GM18499 (cell line): ENCODE results near the gene TCF15.
"Not testable (repeated sequence)": the region's sequence is repeated elsewhere in the genome, so short reads cannot be mapped to it uniquely, and the experiment has no call there.

ENCODE experiments used
- ATAC-seq: cut with Tn5 transposase; IDR thresholded peaks from one replicate; pipeline ENCODE4 v1.9.1; 2021; ENCODE audit warnings: moderate number of reproducible peaks; ENCODE audit not compliant: insufficient read depth, unreplicated experiment

The TCF15 gene

DNA sequence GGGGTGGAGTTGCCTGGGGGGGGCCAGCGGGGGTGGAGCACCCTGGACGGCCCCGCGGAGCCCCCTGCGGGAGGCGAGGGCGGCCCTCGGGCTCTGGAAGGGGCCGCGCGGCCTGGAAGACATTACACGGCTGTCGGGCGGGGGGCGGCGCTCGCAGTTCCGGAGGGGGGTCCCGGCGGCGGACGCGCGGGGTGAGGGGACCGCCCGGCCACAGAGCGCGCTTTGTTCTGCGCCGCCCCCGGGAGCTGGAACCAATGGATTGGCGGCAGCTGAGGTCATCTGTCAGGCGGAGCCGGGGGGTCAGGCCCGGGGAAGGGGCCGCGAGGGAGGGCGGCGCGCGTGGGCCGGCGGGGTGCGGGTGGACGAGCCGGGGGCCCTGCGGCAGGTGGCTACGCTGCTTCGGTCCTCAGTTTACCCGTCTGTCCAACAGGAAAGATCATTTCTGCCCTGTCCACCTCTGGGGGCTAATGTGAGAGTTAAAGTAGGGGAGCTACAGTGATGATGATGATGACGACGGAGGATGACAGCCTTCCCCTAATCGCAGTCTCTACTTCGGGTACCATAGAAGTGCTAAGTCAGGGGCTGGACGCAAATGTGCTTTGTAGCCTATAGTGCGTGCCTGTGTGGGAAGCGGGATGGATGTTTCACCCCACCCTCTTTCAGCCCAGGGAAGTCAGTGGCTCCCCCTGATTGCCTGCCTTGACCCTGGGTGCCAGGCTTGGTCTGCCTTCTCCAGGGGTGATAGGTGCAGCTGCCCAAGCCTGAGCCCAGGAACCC is 32.5 kb upstream of the TCF15 start:
- ATAC-seq = no peak

DNA sequence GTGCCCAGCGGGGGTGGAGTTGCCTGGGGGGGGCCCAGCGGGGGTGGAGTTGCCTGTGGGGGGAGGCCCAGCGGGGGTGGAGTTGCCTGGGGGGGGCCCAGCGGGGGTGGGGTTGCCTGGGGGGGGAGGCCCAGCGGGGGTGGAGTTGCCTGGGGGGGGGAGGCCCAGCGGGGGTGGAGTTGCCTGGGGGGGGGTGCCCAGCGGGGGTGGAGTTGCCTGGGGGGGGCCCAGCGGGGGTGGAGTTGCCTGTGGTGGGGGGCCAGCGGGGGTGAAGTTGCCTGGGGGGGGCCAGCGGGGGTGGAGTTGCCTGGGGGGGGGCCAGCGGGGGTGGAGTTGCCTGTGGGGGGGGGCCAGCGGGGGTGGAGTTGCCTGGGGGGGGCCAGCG is 31.9 kb upstream of the TCF15 start:
- ATAC-seq = not testable (repeated sequence)

DNA sequence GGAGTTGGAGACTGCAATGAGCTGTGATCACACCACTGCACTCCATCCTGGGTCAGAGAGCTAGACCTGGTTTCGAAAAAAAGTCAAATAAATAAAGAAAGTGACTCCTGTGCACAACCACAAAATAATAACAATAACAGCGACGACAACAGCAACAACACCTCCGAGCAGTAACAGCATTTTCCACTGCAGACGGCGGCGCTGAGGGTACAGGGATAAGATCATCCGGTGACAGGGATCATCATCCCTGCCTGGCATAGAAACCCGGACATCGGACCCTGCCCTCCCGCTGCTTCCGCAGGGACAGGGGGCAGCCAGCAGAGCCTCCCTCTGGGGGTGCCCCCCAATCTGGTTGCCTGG is 31.4 kb upstream of the TCF15 start:
- ATAC-seq = no peak

DNA sequence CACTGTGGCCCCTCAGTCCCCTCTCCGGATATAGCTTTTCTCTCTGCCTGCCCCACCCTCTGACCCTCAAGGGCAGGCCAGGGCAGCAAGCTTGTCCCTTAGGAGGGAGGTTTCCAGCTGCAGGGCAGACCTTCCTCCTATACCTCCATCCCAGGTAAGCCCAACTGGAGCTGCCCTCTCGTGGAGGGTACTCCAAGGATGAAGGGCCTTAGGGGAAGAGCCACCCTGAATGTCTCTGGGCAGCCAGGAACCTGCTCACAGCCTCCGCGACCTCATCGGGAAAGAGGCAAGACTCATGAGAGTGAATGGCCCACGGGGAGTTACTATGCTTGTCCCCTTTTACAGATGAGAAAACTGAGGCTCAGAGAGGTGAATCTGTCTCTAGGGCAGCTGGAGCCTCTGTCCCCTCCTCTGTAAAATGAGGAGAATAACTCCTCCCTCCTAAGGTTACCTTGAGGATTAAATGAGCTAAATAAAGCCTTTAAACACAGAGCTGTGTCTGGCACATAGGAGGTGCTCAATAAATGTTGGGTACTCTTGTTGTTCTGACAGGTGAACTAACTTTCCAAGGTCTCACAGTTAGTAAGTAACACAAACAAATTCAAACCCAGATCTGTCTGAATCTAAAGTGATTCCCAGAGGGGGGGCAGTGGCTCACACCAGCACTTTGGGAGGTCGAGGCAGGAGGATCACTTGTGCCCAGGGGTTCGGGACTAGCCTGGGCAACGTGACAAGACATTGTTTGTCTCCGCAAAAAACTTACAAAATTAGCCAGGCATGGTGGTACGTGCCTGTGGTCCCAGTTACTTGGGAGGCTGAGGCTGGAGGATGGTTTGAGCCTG is 30.8 kb upstream of the TCF15 start:
- ATAC-seq = no peak

DNA sequence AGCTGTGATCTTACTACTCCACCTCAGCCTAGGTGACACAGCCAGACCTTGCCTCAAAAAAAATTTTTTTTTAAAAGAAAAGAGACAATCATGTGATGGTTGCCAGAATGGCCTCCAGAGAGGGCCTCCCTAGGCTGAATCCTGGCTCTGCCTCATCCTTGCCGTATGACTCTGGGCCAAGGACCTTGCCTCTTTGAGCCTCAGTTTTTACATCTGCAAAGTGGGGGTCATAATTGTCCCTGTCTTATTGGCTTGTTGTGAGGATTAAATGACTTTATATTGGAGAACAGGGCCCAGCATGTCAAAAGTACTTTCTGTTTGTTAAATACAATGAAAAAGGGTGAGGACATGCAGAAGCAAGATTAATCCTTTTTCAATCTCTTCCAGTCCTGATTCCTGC is 28.5 kb upstream of the TCF15 start:
- ATAC-seq = no peak

DNA sequence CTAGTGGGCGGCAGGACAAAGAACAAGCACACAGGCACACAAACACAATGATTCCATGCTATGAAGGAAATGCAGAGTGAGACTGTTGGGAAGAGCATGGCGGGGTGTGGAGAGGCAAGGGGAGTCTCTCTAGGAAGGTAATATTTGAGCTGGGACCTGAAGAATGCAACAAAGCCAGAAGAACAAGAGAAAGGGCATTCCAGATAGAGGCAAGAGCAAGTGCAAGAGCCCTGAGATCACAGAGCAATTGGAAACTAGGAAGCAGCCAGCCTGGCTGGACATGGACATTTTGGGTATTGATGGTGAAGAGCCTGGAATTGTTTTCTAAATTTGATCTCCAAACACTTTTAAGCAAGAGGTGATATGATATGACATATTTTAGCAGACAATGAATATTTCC is 27.4 kb upstream of the TCF15 start:
- no peak for ATAC-seq

DNA sequence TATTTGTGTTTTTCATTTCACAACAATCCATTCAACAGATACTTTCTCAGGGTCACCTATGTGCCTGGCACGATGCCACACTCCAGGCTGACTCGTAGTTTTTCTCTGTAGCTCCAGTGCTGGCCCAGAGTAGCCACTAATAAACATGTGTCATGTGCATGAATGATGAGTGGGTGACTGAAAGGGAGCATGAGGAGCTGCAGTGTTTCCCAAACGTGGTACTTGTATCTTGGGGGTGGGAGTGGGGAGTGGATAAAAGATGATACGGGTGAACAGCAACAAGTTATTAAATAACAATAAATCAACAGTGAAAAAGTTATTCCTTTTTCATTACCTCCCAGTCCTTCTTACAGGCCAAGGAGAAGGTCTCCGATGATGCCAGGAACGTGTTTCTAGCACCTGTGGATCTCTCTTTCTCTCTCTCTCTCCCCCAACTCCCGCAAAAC is 25.8 kb upstream of the TCF15 start:
- no peak for ATAC-seq

DNA sequence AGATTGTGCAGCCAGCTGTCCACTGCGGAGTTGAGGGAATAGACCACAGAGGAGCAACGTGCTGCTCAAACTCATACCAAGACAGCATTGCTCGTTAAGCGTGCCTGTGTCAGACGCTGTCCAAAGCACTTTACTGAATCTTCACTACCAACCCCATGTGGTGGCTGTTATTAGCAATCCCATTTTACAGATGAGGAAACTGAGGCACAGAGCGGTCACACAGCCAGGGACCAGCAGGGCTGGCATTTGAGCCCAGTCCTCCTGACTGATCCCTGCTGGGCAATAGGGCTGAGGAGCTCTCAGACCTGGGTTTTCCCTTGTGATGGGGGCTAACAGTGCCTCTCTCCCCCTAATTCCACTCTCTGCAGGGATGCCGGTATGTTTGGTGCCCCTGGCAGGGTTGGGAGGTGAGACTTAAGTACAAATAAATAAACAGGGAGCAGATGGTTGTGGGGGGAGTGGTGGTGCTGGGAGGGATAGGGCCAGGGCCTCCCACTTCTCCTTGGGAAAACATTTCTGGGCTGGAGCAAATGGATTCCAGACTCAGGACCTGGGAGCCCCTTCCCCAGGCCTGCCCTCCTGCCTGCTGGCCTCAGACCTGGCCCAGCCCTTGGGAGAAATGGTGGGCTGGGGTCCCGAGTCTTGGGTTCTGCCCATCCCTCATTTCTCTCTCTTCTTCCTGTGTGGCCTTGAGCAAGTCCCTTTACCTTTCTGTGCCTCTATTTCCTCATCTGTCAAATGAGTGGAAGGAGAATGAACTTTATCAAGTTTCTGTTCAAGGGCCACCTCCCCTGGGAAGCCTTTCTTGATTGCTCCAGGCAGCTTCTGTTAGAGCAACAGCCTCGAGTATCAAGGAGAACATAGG is 25.2 kb upstream of the TCF15 start:
- ATAC-seq = no peak

DNA sequence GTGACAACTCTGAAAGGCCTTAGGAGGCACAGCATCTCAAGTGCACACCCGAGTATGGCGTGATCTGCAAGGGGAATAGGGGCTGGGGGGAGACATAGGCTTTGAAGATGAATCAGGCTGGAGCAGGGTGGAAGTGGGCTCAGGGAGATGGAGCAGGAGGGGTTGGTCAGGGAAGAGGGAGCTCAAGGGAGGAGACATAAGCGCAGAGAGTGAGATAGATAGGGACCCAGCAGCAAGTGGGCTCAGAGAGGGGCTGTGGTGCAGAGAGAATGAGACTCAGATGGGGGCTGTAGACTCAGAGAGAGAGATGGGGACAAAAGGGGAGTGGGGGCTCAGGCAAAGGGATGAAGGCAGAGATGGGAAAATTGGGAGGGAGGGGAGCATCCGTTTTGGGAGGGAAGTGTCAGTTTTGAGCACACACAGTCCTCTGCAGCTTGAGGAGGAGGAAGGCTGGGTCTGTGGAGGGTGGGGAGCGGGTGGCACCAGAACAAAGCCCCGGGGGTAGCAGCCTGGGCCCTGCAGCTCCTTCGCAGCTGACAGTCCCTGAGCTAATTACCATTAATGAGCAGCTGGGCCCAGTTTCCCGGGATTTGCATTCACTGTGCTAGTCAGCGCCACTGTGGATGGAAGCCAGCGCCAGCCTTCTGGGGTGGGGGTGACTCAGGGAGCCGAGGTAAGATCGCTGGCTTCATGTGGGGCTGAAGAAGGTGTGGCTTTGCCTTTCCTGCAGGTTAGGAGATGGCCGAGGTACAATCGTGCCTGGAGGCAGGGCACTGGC is 24.2 kb upstream of the TCF15 start:
- ATAC-seq = no peak

DNA sequence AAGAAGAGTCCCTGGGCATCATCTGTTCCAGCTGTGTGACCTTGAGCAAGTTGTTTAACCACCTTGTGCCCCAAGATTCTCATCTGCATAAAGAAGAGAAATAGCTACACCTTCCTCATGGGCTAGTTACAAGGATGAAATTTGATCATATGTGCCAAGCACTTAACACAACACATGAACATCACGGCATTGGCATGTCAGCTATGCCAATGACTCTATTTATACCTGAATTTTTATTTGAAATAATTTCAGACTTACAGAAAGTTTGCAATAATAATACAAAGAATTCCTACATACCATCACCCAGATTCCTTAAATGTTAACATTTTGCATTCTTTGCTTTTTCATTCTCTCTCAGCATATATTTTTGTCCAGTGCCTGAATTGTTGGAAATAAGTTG is 21.0 kb upstream of the TCF15 start:
- ATAC-seq = no peak

DNA sequence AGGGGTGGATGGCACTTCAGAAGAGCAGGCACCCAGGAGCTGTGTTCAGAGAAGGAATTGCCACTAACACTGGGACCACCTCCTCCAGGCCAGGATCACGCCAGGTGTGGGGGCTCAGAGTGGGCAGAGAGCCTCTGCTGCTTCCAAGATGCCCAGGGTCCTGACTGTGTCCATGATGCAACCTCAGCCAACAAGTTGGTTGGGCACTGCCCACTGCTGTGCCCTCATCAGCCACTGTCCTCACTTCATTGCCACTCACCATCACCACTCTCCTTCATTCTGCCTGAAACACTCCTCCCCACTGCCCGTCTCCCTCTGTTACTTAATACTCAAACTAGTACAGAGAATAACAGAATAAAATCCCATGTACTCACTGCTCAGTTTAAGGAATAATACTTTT is 16.5 kb upstream of the TCF15 start:
- no peak for ATAC-seq

DNA sequence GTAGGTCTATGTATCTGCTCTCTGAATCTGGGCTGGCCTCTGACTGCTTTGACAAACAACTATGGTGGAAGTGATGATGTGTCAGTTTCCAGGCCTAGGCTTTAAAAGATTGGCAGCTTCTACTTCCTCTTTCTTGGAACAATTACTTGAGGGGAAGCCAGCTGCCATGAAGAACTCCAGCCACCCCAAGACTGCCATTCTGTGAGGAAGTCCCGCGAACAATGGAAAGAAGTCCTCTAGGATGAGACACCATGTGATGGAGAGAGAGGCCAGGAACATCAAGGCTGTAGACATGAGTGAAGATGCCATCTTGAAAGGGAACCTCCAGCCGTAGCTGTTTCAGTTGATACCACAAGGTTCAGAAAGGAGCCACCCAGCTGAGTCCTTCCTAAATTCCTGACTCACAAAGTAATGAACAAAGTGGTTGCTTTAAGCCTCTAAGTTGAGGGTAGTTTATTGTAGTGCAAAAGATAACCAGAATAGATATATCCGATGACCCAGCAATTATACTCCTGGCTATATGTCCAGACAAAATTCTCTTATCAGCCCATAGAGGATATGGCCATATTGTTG is 15.3 kb upstream of the TCF15 start:
- ATAC-seq = no peak

DNA sequence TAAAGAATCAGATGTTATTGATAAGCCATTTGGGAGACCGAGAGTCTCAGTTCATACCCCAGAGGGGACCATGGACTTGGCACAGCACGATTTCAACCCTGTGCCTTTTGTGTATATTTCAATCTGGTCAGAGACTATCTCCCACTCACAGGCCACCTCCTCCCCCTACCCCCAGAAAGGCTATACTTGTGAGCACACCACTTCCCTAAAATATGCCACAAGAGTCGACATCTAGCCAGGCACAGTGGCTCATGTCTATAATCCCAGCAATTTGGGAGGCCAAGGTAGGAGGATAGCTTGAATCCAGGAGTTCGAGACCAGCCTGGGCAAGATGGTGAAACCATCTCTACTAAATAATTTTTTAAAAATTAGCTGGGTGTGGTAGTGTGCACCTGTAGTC is 13.6 kb upstream of the TCF15 start:
- no peak for ATAC-seq

DNA sequence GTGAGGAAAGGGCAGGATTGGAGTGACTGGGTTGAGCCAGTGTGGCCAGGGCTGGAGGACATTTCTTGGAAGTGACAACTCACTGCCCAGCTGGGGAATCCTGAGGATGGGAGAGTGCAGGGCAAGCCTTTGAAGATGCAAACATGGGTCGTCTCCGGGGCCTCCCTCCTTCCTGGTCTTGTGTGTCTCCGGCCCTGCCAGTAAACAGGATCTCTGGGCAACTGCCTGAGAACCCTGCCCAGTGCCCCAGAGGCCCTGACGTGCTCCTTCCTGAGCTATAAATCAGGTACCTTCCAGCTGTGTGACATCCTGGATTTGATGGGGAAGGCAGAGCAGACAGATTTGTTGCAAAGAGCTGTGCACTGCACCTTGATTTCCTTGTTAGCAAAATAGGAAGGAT is 12.9 kb upstream of the TCF15 start:
- ATAC-seq = no peak

DNA sequence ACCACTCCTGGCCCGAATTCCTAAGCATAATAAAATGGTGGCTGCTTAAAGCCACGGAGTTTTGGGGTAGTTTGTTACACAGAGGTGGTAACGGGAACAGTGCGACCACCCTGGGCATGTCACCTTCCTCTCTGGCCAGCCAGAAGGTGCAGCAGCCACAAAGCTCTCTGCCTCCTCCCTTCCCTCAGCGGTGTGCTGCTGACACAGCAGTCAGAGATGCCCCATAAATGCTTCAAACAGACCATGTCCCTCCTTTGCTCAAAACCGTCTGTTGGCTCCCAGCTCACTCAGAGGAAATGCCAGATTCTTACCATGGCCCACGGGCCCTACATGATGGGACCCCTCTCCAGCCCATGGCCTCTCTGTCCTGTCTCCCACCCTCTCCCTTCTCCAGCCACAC is 12.1 kb upstream of the TCF15 start:
- no peak for ATAC-seq

DNA sequence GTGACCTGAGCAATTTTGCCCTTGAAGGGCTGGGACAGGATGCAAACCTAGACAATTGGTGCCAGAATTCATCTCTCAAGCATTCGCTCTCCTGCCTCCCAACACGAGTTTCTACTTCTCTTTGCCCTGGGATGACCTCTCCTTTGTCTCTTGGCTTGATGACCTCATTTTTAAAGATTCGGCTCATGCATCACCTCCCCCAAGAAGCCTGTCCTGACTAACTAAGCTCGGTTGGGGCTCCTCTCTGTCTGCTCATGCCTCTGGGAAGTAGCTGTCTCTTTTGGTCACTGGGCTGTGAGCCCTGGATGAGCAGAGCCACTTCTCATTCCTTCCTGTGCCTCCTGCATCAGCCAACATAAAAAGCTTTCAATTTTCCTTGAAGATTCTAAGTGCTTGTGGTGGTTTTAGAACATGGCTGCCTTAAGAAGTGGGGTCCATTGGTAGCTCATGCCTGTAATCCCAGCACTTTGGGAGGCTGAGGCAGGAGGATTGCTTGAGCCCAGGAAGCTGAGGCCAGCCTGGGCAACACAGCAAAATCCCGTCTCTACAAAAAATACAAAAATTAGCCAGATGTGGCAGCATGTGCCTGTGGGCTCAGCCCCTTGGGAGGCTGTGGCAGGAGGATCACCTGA is 11.1 kb upstream of the TCF15 start:
- no peak for ATAC-seq

DNA sequence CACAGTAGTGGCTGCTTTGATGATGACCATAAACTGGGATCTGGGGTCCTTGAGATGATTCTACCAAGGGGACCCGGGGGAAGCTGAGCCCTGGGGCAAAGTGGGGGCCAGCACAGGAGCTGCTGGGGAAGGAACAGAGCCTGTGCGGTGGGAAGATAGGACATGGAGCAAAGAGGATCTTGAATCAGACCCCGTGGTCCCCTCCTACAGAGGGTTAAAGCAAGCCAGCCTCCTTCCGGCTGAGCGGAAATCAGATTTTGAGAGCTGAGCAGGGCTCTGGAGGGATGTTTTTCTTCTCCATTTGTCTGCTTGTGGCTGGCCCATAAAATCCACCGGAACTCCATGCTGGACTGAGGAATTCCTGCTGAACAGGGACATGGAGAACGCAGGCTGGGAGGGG is 10.1 kb upstream of the TCF15 start:
- ATAC-seq = no peak

DNA sequence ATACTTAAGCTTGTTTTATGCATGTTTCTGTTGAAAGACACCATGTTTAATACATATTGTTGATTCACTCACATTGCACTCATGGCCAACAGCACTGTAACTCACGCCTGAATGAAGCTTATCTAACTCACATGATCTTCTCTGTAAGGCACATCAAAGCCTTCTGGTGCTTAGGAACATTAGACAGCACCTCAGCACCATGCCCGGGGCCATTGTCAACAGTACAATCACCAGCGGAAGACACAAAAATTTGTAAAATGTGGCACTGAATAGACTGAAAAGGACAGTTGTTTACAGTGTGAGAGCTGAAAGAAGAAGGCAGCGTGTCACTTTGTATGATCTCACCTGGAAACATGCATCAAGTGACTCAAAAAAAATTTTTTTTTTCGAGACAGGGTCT is 8.9 kb upstream of the TCF15 start:
- no peak for ATAC-seq

DNA sequence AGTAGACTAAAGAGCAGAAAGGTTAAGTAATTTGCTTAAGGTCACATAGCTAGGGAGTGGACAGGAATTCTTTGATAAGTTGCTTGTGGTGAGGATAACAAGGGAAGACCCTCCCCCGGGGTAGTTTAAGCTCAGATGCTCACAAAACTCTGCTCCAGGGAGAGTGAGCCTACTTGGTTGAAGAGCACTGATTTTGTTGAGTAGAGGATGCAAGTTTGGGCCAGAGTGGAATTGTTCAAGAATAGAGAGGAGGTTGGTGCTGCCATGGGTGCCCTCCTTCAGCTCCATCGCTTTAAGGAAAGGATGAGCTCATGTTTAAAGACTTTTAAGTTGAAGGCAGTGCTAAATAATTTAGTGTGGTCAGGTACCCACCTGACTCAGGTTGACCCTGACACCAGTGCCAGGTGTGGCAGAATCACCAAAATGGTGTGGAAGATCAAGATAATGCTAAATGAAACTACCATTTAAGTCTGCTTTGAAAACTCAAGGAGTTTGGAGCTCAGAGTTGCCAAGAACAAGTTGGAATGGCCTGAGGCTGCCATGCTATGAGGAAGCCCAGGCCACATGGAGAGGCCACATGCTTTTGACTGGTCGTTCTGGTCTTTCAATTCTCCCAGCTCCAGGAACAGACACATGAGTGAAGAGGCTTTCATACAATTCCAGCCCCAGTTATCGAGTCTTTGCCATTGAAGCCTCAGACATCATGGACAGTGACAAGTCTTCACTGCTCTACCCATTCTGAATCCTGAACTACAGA is 8.0 kb upstream of the TCF15 start:
- ATAC-seq = no peak
